PC-3 (cell line): Measurements from ENCODE around the gene HEPHL1. TPM values are rescaled to one million over a fixed set of nuclear protein-coding genes. Genes with fewer than 3 reads are reported as not detected.

Experiments used
- ATAC-seq: fragments of 200-7000 bp; cut with Tn5 transposase; 2 replicates; pipeline ENCODE4 v1.9.1; 2020; ENCODE audit warnings: mild to moderate bottlenecking, moderate library complexity
- BruUV-seq: library from RNA; stranded (reverse); fragments of 400-500 nt; replicated peaks from 2 replicates; lab custom pipeline; 2021; lab: Mats Ljungman, UMichigan
- CTCF ChIA-PET: fragments of 300-600 bp; sonication (Branson Sonifier 250); formaldehyde crosslinking; loops from one replicate; lab custom pipeline; 2022; ENCODE audit warnings: antibody characterized with exemption; lab: Charles Lee
- POLR2A ChIA-PET: fragments of 300-600 bp; sonication (Branson Sonifier 250); formaldehyde crosslinking; loops from one replicate; lab custom pipeline; 2022; ENCODE audit warnings: antibody characterized with exemption; ENCODE audit not compliant: unreplicated experiment; lab: Charles Lee
- DNase-seq: peaks from one replicate; pipeline ENCODE4 v3.0.0-alpha.2; 2015
- H2AFZ ChIP-seq: fragments of 300-600 bp; sonication (generic); 2 replicates; pipeline ENCODE4 v1.6.0; 2016; ENCODE audit warnings: antibody characterized with exemption, low read length
- H3F3A ChIP-seq: fragments of 300-600 bp; sonication (generic); one replicate; pipeline ENCODE4 v1.6.0; 2017; ENCODE audit warnings: antibody characterized with exemption, low read length, control low read depth, mild to moderate bottlenecking; ENCODE audit not compliant: unreplicated experiment
- H3K27ac ChIP-seq: fragments of 300-600 bp; sonication (generic); 2 replicates; pipeline ENCODE4 v1.5.1; 2016; ENCODE audit warnings: mild to moderate bottlenecking, low read length
- H3K27me3 ChIP-seq: fragments of 300-600 bp; sonication (generic); 2 replicates; pipeline ENCODE4 v1.6.1; 2016; ENCODE audit warnings: low read length, mixed read lengths
- H3K36me3 ChIP-seq: fragments of 300-600 bp; sonication (generic); 2 replicates; pipeline ENCODE4 v1.6.1; 2016; ENCODE audit warnings: low read depth, mixed run types, low read length, mixed read lengths
- H3K4me1 ChIP-seq: fragments of 300-600 bp; sonication (generic); 2 replicates; pipeline ENCODE4 v1.5.1; 2016; ENCODE audit warnings: low read length; ENCODE audit not compliant: insufficient read depth
- H3K4me2 ChIP-seq: fragments of 300-600 bp; sonication (generic); 2 replicates; pipeline ENCODE4 v1.6.0; 2016; ENCODE audit warnings: low read length
- H3K4me3 ChIP-seq: fragments of 300-600 bp; sonication (generic); 2 replicates; pipeline ENCODE4 v1.5.1; 2016; ENCODE audit warnings: mild to moderate bottlenecking, low read length, mixed read lengths
- H3K79me2 ChIP-seq: fragments of 300-600 bp; sonication (generic); 2 replicates; pipeline ENCODE4 v1.6.1; 2017; ENCODE audit warnings: low read length, mixed read lengths
- H3K9ac ChIP-seq: fragments of 300-600 bp; sonication (generic); 2 replicates; pipeline ENCODE4 v1.6.0; 2016; ENCODE audit warnings: mild to moderate bottlenecking, low read length
- H3K9me2 ChIP-seq: fragments of 300-600 bp; sonication (generic); replicated peaks from 2 replicates; pipeline ENCODE4 v1.6.1; 2016; ENCODE audit warnings: mixed run types, low read length, mixed read lengths
- H3K9me3 ChIP-seq: fragments of 300-600 bp; sonication (generic); 2 replicates; pipeline ENCODE4 v1.6.1; 2016; ENCODE audit warnings: low read length, mixed read lengths
- H4K20me1 ChIP-seq: fragments of 300-600 bp; sonication (generic); 2 replicates; pipeline ENCODE4 v1.6.1; 2016; ENCODE audit warnings: low read length, mixed read lengths
- CTCF ChIP-seq: fragments of 300-600 bp; sonication (generic); conservative IDR thresholded peaks from 2 replicates; pipeline ENCODE4 v1.5.1; 2017; ENCODE audit warnings: antibody characterized with exemption, low read depth, mild to moderate bottlenecking, low read length
- EZH2 ChIP-seq: fragments of 300-600 bp; sonication (generic); IDR thresholded peaks from one replicate; pipeline ENCODE4 v1.6.1; 2017; ENCODE audit warnings: antibody characterized with exemption, mild to moderate bottlenecking, low read length; ENCODE audit not compliant: unreplicated experiment
- EZH2phosphoT487 ChIP-seq: fragments of 300-600 bp; sonication (generic); IDR thresholded peaks from 2 replicates; pipeline ENCODE4 v1.6.1; 2018; ENCODE audit warnings: mild to moderate bottlenecking, antibody characterized with exemption, low read length, borderline replicate concordance
- intact Hi-C: fragments of 100-400 bp; cut with micrococcal nuclease; formaldehyde crosslinking; loops from 2 replicates; pipeline ENCODE4 v1.9.0; 2023
- total RNA-seq: library from RNA; depleted of rRNA; stranded (reverse); fragments of >200 nt; gene quantifications from 2 replicates; pipeline ENCODE4 v1.2.3, GENCODE V29; 2014

The HEPHL1 gene
- total RNA-seq, 1 experiment from 2014 or later, result 4.4 TPM

GRCh38 chr11:94031625-94032024 is 10.5 kb downstream of the HEPHL1 start:
- intact Hi-C loops, result no loop called here
- CTCF ChIA-PET, result interaction anchor here (0.6 kb wide), 1 partner anchor 14 kb away, joined by 3 read pairs; no protein-coding TSS in a partner anchor
- Histone ChIP-seq H3K4me3 (no peak overlapping the region), H4K20me1 (no peaks in the 10 kb centered on the region), H3K27ac (no peak overlapping the region), H3K27me3 (no peaks in the 10 kb centered on the region), H2AFZ (no peak overlapping the region), H3K9ac (no peak overlapping the region), H3K4me2 (no peak overlapping the region), H3K4me1 (peaks cover 28% of the 10 kb centered on the region), H3K79me2 (no peaks in the 10 kb centered on the region), H3K36me3 (no peaks in the 10 kb centered on the region), H3K9me3 (no peaks in the 10 kb centered on the region), H3F3A (no peaks in the 10 kb centered on the region), H3K9me2 (no peaks in the 10 kb centered on the region)
- TF ChIP-seq EZH2 (no peak), EZH2phosphoT487 (no peak), CTCF (no peak)
- no TSS peak for BruUV-seq
- DNase-seq (no peak), ATAC-seq (no peak)
- POLR2A ChIA-PET, result no interaction called here

GRCh38 chr11:94032066-94032465 is 10.9 kb downstream of the HEPHL1 start:
- Histone ChIP-seq H3K4me1 (peaks cover 28% of the 10 kb centered on the region), H3K4me2 (no peak overlapping the region), H3K27ac (no peak overlapping the region), H3K79me2 (no peaks in the 10 kb centered on the region), H3K27me3 (no peaks in the 10 kb centered on the region), H3K4me3 (no peak overlapping the region), H2AFZ (no peak overlapping the region), H3K36me3 (no peaks in the 10 kb centered on the region), H3K9me3 (no peaks in the 10 kb centered on the region), H4K20me1 (no peaks in the 10 kb centered on the region), H3K9ac (no peak overlapping the region), H3F3A (no peaks in the 10 kb centered on the region), H3K9me2 (no peaks in the 10 kb centered on the region)
- BruUV-seq, result no TSS peak
- no peak for DNase-seq
- CTCF ChIA-PET, result interaction anchor here (0.6 kb wide), 1 partner anchor 14 kb away, joined by 3 read pairs; no protein-coding TSS in a partner anchor
- intact Hi-C loops, result no loop called here
- TF ChIP-seq CTCF (no peak), EZH2 (no peak), EZH2phosphoT487 (no peak)
- POLR2A ChIA-PET, result no interaction called here
- no peak for ATAC-seq

- H3K9ac ChIP-seq, result no peak overlapping the region
- H3K27me3 ChIP-seq, result no peaks in the 10 kb centered on the region
- H3K4me3 ChIP-seq, result no peak overlapping the region
- BruUV-seq, result no TSS peak
- CTCF ChIA-PET, result no interaction called here
- no peaks in the 10 kb centered on the region for H3F3A ChIP-seq
- H3K36me3 ChIP-seq, result no peaks in the 10 kb centered on the region
- DNase-seq, result no peak
- no peaks in the 10 kb centered on the region for H4K20me1 ChIP-seq
- H2AFZ ChIP-seq, result no peak overlapping the region
- intact Hi-C loops, result no loop called here
- ATAC-seq, result no peak
- H3K27ac ChIP-seq, result no peak overlapping the region
- H3K4me2 ChIP-seq, result no peak overlapping the region
- TF ChIP-seq EZH2 (no peak), EZH2phosphoT487 (no peak), CTCF (no peak)
- H3K9me3 ChIP-seq, result no peaks in the 10 kb centered on the region
- no peaks in the 10 kb centered on the region for H3K9me2 ChIP-seq
- H3K79me2 ChIP-seq, result no peaks in the 10 kb centered on the region
- peaks cover 28% of the 10 kb centered on the region for H3K4me1 ChIP-seq
- POLR2A ChIA-PET, result no interaction called here
These were observed 11.6 kb downstream of the HEPHL1 start for GRCh38 chr11:94032725-94033124.
